ENCODE data around the gene MAZ. TPM values are rescaled to one million over a fixed set of nuclear protein-coding genes. Genes with fewer than 3 reads are reported as not detected.

Gene MAZ
- total RNA-seq, 6 experiments from 2014 or later = 42.9 to 106 (median 60.7) TPM

DNA sequence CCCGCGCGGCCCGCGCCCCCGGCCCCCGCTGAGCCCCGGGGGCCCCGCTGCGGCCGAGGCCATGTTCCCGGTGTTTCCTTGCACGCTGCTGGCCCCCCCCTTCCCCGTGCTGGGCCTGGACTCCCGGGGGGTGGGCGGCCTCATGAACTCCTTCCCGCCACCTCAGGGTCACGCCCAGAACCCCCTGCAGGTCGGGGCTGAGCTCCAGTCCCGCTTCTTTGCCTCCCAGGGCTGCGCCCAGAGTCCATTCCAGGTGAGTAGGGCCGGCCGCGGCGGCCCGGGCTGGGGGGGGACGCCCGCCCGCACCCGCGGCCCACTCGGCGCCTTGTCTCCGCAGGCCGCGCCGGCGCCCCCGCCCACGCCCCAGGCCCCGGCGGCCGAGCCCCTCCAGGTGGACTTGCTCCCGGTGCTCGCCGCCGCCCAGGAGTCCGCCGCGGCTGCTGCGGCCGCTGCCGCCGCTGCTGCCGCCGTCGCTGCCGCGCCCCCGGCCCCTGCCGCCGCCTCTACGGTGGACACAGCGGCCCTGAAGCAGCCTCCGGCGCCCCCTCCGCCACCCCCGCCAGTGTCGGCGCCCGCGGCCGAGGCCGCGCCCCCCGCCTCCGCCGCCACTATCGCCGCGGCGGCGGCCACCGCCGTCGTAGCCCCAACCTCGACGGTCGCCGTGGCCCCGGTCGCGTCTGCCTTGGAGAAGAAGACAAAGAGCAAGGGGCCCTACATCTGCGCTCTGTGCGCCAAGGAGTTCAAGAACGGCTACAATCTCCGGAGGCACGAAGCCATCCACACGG, 504 bp downstream of the MAZ start:
- intact Hi-C loops (cut with DNase I) = no loop called here
- Histone ChIP-seq H3K36me3 (peaks cover 0 to 10% (median 0%) of the 10 kb centered on the region in 4 donors), H3K27me3 (no peaks in the 10 kb centered on the region), H3K27ac (peak overlapping the region; percentile 55 to 83 (median 69)), H3K4me3 (peak overlapping the region; percentile 44 to 63 (median 52)), H3K4me1 (peaks cover 0 to 23% (median 5%) of the 10 kb centered on the region in 4 donors), H3K9me3 (no peaks in the 10 kb centered on the region)
- WGBS (ENCODE audit: insufficient coverage, low coverage, low lambda C conversion rate, missing lambda C conversion rate) = no CpG with 5 or more reads among the region's 99 CpGs
- TF ChIP-seq POLR2A (IDR thresholded peaks at IDR 0.05) = no peak
- TF ChIP-seq, protein P1, sequence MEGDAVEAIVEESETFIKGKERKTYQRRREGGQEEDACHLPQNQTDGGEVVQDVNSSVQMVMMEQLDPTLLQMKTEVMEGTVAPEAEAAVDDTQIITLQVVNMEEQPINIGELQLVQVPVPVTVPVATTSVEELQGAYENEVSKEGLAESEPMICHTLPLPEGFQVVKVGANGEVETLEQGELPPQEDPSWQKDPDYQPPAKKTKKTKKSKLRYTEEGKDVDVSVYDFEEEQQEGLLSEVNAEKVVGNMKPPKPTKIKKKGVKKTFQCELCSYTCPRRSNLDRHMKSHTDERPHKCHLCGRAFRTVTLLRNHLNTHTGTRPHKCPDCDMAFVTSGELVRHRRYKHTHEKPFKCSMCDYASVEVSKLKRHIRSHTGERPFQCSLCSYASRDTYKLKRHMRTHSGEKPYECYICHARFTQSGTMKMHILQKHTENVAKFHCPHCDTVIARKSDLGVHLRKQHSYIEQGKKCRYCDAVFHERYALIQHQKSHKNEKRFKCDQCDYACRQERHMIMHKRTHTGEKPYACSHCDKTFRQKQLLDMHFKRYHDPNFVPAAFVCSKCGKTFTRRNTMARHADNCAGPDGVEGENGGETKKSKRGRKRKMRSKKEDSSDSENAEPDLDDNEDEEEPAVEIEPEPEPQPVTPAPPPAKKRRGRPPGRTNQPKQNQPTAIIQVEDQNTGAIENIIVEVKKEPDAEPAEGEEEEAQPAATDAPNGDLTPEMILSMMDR (IDR thresholded peaks at IDR 0.05) = no peak
- peak; percentile 64 to 79 (median 68) for DNase-seq
- no peak for ATAC-seq

DNA sequence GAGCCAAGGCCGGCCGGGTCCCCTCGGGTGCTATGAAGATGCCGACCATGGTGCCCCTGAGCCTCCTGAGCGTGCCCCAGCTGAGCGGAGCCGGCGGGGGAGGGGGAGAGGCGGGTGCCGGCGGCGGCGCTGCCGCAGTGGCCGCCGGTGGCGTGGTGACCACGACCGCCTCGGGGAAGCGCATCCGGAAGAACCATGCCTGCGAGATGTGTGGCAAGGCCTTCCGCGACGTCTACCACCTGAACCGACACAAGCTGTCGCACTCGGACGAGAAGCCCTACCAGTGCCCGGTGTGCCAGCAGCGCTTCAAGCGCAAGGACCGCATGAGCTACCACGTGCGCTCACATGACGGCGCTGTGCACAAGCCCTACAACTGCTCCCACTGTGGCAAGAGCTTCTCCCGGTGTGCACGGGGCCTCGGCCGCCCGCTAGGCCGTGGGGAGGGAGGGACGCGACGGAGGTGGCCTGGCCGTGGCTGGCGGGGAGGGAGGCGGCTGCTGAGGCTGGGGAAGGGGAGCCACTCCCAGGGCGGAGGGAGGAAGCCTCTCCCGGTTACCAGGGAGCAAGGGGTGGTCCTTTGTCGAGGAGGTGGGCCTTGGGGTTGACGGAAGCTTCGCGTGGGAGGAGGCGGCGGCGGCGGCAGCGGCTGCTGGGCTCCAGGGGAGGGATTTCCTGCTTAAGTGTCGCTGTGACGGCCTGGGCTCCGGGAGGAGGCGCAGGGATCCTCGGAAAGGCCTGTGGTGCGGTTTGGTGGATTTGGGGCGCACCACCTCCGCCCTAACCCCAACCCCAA, 1.3 kb downstream of the MAZ start:
- Histone ChIP-seq H3K4me1 (peaks cover 0 to 30% (median 8%) of the 10 kb centered on the region in 4 donors), H3K4me3 (peak overlapping the region; percentile 34 to 63 (median 40)), H3K36me3 (peaks cover 0 to 10% (median 0%) of the 10 kb centered on the region in 4 donors), H3K27ac (peak overlapping the region; percentile 55 to 83 (median 69)), H3K9me3 (no peaks in the 10 kb centered on the region), H3K27me3 (no peaks in the 10 kb centered on the region)
- ATAC-seq (peak; percentile 1 to 9 (median 7)), DNase-seq (peak; percentile 84 to 87 (median 86))
- intact Hi-C loops (cut with DNase I) = no loop called here
- TF ChIP-seq, protein P1 (IDR thresholded peaks at IDR 0.05) = peak in 2 of 4 donors; percentile 14 to 37
- TF ChIP-seq POLR2A (IDR thresholded peaks at IDR 0.05) = peak; percentile 28
- WGBS (ENCODE audit: insufficient coverage, low coverage, low lambda C conversion rate, missing lambda C conversion rate) = 18% methylated on average over 2 of the region's 69 CpGs

DNA sequence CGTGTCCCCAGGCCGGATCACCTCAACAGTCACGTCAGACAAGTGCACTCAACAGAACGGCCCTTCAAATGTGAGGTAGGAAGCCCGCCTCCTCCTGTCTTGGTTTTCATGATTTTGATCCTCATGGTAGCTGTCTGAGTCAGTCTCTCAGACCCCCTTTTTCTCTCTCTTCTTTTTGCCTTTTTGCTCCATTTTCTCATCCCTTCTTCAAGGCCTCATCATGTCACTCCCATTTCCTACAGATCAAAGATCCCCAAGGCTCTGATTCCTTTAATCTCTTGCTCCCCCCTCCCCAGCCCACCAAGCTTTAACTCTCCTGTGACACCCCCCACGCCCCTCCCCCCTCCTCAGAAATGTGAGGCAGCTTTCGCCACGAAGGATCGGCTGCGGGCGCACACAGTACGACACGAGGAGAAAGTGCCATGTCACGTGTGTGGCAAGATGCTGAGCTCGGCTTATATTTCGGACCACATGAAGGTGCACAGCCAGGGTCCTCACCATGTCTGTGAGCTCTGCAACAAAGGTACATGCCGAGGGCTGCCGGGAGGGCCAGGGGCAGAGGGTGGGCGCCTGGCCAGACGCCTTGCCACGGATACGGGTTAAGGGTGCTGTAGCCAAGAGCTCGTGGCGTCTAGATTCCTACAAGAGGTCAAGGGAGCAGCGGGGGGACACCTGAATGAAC, 2.0 kb downstream of the MAZ start:
- WGBS (ENCODE audit: insufficient coverage, low coverage, low lambda C conversion rate, missing lambda C conversion rate) = 46% methylated on average over 13 of the region's 25 CpGs
- TF ChIP-seq, protein P1 (IDR thresholded peaks at IDR 0.05) = no peak
- TF ChIP-seq POLR2A (IDR thresholded peaks at IDR 0.05) = no peak
- H3K4me3 ChIP-seq = peak overlapping the region; percentile 34 to 63 (median 40)
- H3K9me3 ChIP-seq = no peaks in the 10 kb centered on the region
- peaks cover 0 to 30% (median 8%) of the 10 kb centered on the region in 4 donors for H3K4me1 ChIP-seq
- peak overlapping the region; percentile 55 to 83 (median 69) for H3K27ac ChIP-seq
- peaks cover 0 to 10% (median 0%) of the 10 kb centered on the region in 4 donors for H3K36me3 ChIP-seq
- intact Hi-C loops (cut with DNase I) = no loop called here
- no peak for ATAC-seq
- no peaks in the 10 kb centered on the region for H3K27me3 ChIP-seq
- peak in 1 of 3 donors; percentile 49 for DNase-seq

DNA sequence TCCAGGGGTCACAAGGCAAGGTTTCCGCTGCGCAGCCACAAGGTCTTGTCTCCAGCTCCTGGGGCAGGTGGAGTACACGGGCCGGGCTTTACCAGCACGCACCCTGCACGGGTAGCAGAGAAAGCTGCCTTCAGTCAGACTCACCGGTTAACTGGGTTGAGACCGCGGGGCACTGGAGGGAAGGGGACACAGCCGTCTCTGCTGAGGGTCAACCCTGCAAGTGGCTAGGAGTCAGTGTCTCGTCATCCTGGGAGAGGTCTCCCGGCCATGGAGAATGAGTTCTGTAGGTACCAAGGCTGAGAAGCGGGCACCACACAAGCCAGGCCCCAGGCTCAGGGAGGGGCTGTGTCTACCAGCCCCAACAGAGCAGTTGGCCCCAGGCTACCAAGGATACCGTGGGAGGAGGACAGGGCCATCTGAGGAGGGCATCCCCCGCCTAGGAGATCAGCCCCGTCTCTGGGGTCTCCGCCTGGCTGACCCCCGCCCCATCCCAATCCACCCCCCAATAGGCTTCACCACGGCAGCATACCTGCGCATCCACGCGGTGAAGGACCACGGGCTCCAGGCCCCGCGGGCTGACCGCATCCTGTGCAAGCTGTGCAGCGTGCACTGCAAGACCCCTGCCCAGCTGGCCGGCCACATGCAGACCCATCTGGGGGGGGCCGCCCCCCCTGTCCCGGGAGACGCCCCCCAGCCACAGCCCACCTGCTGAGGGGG, 2.9 kb downstream of the MAZ start:
- Histone ChIP-seq H3K9me3 (no peaks in the 10 kb centered on the region), H3K27me3 (no peaks in the 10 kb centered on the region), H3K4me1 (peaks cover 0 to 27% (median 8%) of the 10 kb centered on the region in 4 donors), H3K27ac (no peak overlapping the region), H3K36me3 (peaks cover 0 to 10% (median 0%) of the 10 kb centered on the region in 4 donors), H3K4me3 (no peak overlapping the region)
- TF ChIP-seq POLR2A (IDR thresholded peaks at IDR 0.05) = no peak
- TF ChIP-seq, protein P1 (IDR thresholded peaks at IDR 0.05) = no peak
- DNase-seq = peak in 1 of 3 donors; percentile 61
- intact Hi-C loops (cut with DNase I) = no loop called here
- 69% methylated on average over 3 of the region's 31 CpGs for WGBS (ENCODE audit: insufficient coverage, low coverage, low lambda C conversion rate, missing lambda C conversion rate)
- no peak for ATAC-seq

Data from right lobe of liver (tissue), 6 donors.